PFSK-1 (cell line): ENCODE data around the gene CD8B2.

ENCODE experiments used
- FOXP2 ChIP-seq: optimal IDR thresholded peaks from 2 replicates; pipeline ENCODE3; 2011; ENCODE audit warnings: borderline replicate concordance, control low read depth, inconsistent platforms; ENCODE audit not compliant: insufficient read depth; ENCODE audit errors: extremely low read length, extremely low read depth
- POLR2AphosphoS5 ChIP-seq: IDR thresholded peaks from 2 replicates; pipeline ENCODE4 v1.6.1; 2012; ENCODE audit warnings: low read depth, mild to moderate bottlenecking, control low read depth, low read length, moderate library complexity
- SIN3A ChIP-seq: IDR thresholded peaks from 2 replicates; pipeline ENCODE4 v1.6.1; 2012; ENCODE audit warnings: mild to moderate bottlenecking, low read length, moderate library complexity, borderline replicate concordance; ENCODE audit not compliant: insufficient read depth
- TAF1 ChIP-seq: IDR thresholded peaks from 2 replicates; pipeline ENCODE4 v1.6.1; 2012; ENCODE audit warnings: low read length, control low read depth, borderline replicate concordance; ENCODE audit not compliant: insufficient read depth
- TF ChIP-seq, protein P1 (sequence below), 2 experiments: IDR thresholded peaks; 2 replicates each; pipeline versions ENCODE4 v1.6.1 to v1.8.0; 2011 to 2012; ENCODE audit warnings: low read depth in 2 of 2, low read length in 2 of 2, control low read depth in 1 of 2, inconsistent platforms in 1 of 2, mild to moderate bottlenecking in 1 of 2, moderate library complexity in 1 of 2; ENCODE audit not compliant: insufficient read depth in 1 of 2

DNA sequence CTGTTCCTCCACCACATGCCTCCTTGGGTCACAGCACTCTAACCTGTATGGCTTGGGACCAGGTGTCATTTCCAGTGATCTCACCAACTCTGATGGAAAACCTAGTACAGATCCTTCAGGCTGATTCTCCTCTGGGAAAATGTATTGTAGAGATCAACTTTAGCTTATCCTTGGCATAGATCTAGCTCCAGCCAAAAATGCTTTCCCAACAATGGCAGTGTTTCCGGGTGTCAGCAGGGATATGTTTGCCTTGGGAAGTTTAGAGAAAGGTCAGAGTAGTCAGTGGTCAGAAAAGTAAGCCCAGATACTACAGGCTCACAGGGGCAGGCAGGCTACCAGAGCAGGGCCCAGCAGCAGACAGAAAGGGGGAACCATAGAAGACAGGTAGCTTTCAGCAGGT lies 73.6 kb downstream of the CD8B2 start:
- TF ChIP-seq POLR2AphosphoS5 (no peak), SIN3A (no peak), TAF1 (no peak), FOXP2 (no peak)
- TF ChIP-seq, protein P1, sequence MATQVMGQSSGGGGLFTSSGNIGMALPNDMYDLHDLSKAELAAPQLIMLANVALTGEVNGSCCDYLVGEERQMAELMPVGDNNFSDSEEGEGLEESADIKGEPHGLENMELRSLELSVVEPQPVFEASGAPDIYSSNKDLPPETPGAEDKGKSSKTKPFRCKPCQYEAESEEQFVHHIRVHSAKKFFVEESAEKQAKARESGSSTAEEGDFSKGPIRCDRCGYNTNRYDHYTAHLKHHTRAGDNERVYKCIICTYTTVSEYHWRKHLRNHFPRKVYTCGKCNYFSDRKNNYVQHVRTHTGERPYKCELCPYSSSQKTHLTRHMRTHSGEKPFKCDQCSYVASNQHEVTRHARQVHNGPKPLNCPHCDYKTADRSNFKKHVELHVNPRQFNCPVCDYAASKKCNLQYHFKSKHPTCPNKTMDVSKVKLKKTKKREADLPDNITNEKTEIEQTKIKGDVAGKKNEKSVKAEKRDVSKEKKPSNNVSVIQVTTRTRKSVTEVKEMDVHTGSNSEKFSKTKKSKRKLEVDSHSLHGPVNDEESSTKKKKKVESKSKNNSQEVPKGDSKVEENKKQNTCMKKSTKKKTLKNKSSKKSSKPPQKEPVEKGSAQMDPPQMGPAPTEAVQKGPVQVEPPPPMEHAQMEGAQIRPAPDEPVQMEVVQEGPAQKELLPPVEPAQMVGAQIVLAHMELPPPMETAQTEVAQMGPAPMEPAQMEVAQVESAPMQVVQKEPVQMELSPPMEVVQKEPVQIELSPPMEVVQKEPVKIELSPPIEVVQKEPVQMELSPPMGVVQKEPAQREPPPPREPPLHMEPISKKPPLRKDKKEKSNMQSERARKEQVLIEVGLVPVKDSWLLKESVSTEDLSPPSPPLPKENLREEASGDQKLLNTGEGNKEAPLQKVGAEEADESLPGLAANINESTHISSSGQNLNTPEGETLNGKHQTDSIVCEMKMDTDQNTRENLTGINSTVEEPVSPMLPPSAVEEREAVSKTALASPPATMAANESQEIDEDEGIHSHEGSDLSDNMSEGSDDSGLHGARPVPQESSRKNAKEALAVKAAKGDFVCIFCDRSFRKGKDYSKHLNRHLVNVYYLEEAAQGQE (IDR thresholded peaks at IDR 0.05; ENCODE audit: insufficient read depth in 1 of 2, low read depth in 2 of 2, low read length in 2 of 2), result no peak
